Lower lobe of right lung (tissue), 2 donors: ENCODE measurements around the gene FHIT. TPM values are rescaled to one million over a fixed set of nuclear protein-coding genes. Genes with fewer than 3 reads are reported as not detected.

Experiments used
- ATAC-seq, 2 donors: fragments of 200-7000 bp; cut with Tn5 transposase; one replicate each; pipeline ENCODE4 v1.9.1; 2020 to 2022; ENCODE audit warnings: mild to moderate bottlenecking in 2 of 2, moderate library complexity in 2 of 2
- DNase-seq: peaks from one replicate; pipeline ENCODE4 v3.0.0-alpha.2; 2020
- H3K27ac ChIP-seq: fragments of 200-600 bp; one replicate; pipeline ENCODE4 v1.8.0; 2022
- H3K27me3 ChIP-seq: fragments of 200-600 bp; one replicate; pipeline ENCODE4 v1.8.0; 2022; ENCODE audit warnings: low read depth
- H3K36me3 ChIP-seq: fragments of 200-600 bp; one replicate; pipeline ENCODE4 v1.8.0; 2022; ENCODE audit warnings: mild to moderate bottlenecking
- H3K4me1 ChIP-seq: fragments of 200-600 bp; one replicate; pipeline ENCODE4 v1.8.0; 2022
- H3K4me3 ChIP-seq: fragments of 200-600 bp; one replicate; pipeline ENCODE4 v1.8.0; 2022; ENCODE audit warnings: mild to moderate bottlenecking
- H3K9me3 ChIP-seq: fragments of 200-600 bp; one replicate; pipeline ENCODE4 v1.8.0; 2022
- CTCF ChIP-seq: fragments of 200-600 bp; IDR thresholded peaks from one replicate; pipeline ENCODE4 v1.8.0; 2022; ENCODE audit warnings: antibody characterized with exemption, mild to moderate bottlenecking
- intact Hi-C: fragments of 100-400 bp; cut with DNase I; formaldehyde crosslinking; loops from one replicate; pipeline ENCODE4 v1.11.0; 2022
- total RNA-seq: library from RNA; stranded (reverse); fragmentation: NEBNext Ultra II Directional; extraction: Animal tissue kit (Norgen Biotek cat#: 25700); gene quantifications from one replicate; pipeline ENCODE4 v1.2.1, GENCODE V29; 2021
- donor health status: DM: no; HTN: yes; CAD: no; lungs with severe emphysema.

Gene FHIT
- total RNA-seq, 1 donor from 2014 or later = 10.3 TPM

- ATAC-seq = no peak
- no peak for TF ChIP-seq CTCF
- Histone ChIP-seq H3K27me3 (no peaks in the 10 kb centered on the region), H3K9me3 (no peaks in the 10 kb centered on the region), H3K4me1 (no peaks in the 10 kb centered on the region), H3K4me3 (no peak overlapping the region), H3K36me3 (no peaks in the 10 kb centered on the region), H3K27ac (no peak overlapping the region)
- intact Hi-C loops = no loop called here
- DNase-seq = no peak
Measured at GRCh38 chr3:60513241-60513640, 738.0 kb downstream of the FHIT start.

GRCh38 chr3:60512506-60512905 lies 738.7 kb downstream of the FHIT start:
- DNase-seq (no peak), ATAC-seq (no peak)
- H3K4me1 ChIP-seq = no peaks in the 10 kb centered on the region
- no peaks in the 10 kb centered on the region for H3K36me3 ChIP-seq
- intact Hi-C loops = no loop called here
- H3K9me3 ChIP-seq = no peaks in the 10 kb centered on the region
- TF ChIP-seq CTCF = no peak
- no peaks in the 10 kb centered on the region for H3K27me3 ChIP-seq
- H3K4me3 ChIP-seq = no peak overlapping the region
- H3K27ac ChIP-seq = no peak overlapping the region

GRCh38 chr3:60509471-60509870 lies 741.8 kb downstream of the FHIT start:
- no peak for ATAC-seq
- Histone ChIP-seq H3K27me3 (no peaks in the 10 kb centered on the region), H3K9me3 (no peaks in the 10 kb centered on the region)

GRCh38 chr3:60504827-60505457 lies 746.3 kb downstream of the FHIT start:
- intact Hi-C loops = no loop called here
- no peak overlapping the region for H3K4me3 ChIP-seq
- ATAC-seq (no peak), DNase-seq (no peak)
- no peaks in the 10 kb centered on the region for H3K4me1 ChIP-seq
- no peaks in the 10 kb centered on the region for H3K36me3 ChIP-seq
- H3K27me3 ChIP-seq = no peaks in the 10 kb centered on the region
- H3K9me3 ChIP-seq = no peaks in the 10 kb centered on the region
- no peak for TF ChIP-seq CTCF
- no peak overlapping the region for H3K27ac ChIP-seq

More at GRCh38 chr3:60509471-60509870, 741.8 kb downstream of the FHIT start:
- DNase-seq = no peak
- H3K4me3 ChIP-seq = no peak overlapping the region
- no peaks in the 10 kb centered on the region for H3K36me3 ChIP-seq
- H3K4me1 ChIP-seq = no peaks in the 10 kb centered on the region
- no peak overlapping the region for H3K27ac ChIP-seq
- intact Hi-C loops = no loop called here
- no peak for TF ChIP-seq CTCF

- no peak for TF ChIP-seq CTCF
- intact Hi-C loops = no loop called here
- no peaks in the 10 kb centered on the region for H3K36me3 ChIP-seq
- no peak for ATAC-seq
- H3K4me3 ChIP-seq = no peak overlapping the region
- no peaks in the 10 kb centered on the region for H3K27me3 ChIP-seq
- no peaks in the 10 kb centered on the region for H3K4me1 ChIP-seq
- no peak overlapping the region for H3K27ac ChIP-seq
- no peak for DNase-seq
- no peaks in the 10 kb centered on the region for H3K9me3 ChIP-seq
Measured at GRCh38 chr3:60501314-60501713, 749.9 kb downstream of the FHIT start.
